Measurements from ENCODE around the gene TCEA2. TPM values are rescaled to one million over a fixed set of nuclear protein-coding genes. Genes with fewer than 3 reads are reported as not detected.
A peak's percentile ranks its signal among the peaks of the same experiment; 100 is the strongest.

The TCEA2 gene
- total and polyA plus RNA-seq, 2 of the 13 experiments (the other 11 are each of a cell fraction or from before 2014, with no cell fraction given): 28.1 to 33.7 TPM

- no peak for TF ChIP-seq RORA (CRISPR knock-in tag; IDR thresholded peaks at IDR 0.05)
- TF ChIP-seq CAMTA2 (CRISPR knock-in tag; IDR thresholded peaks at IDR 0.05; ENCODE audit: borderline replicate concordance): no peak
- no peak for TF ChIP-seq ZBTB20 (CRISPR knock-in tag; IDR thresholded peaks at IDR 0.05; ENCODE audit: borderline replicate concordance, low read depth)
- TF ChIP-seq RBAK (CRISPR knock-in tag; IDR thresholded peaks at IDR 0.05): 0 out of 2 replicates have a peak, but pooled peaks have one; percentile 33
- no peak for TF ChIP-seq ZNF468 (CRISPR knock-in tag; IDR thresholded peaks at IDR 0.05)
- TF ChIP-seq MAFF (IDR thresholded peaks at IDR 0.05; ENCODE audit: low read depth, low read length): no peak
- no peak; the same call in 1 of the 2 replicates for TF ChIP-seq ETS1 (CRISPR knock-in tag; IDR thresholded peaks at IDR 0.05)
- TF ChIP-seq HOXD1 (CRISPR knock-in tag; IDR thresholded peaks at IDR 0.05): no peak
- no peak for TF ChIP-seq FUBP1 (CRISPR knock-in tag; IDR thresholded peaks at IDR 0.05; ENCODE audit: borderline replicate concordance)
- TF ChIP-seq ZBTB39 (CRISPR knock-in tag; IDR thresholded peaks at IDR 0.05): no peak
- TF ChIP-seq ELF3 (CRISPR knock-in tag; IDR thresholded peaks at IDR 0.05): no peak
- no peak for TF ChIP-seq ZNF253 (CRISPR knock-in tag; IDR thresholded peaks at IDR 0.05; ENCODE audit: borderline replicate concordance)
- no peak for TF ChIP-seq ZFYVE20 (CRISPR knock-in tag; IDR thresholded peaks at IDR 0.05; ENCODE audit: borderline replicate concordance, low read depth)
- TF ChIP-seq SIN3B (IDR thresholded peaks at IDR 0.05; ENCODE audit: low read length): no peak
- no peak for TF ChIP-seq ZMYM2 (CRISPR knock-in tag; IDR thresholded peaks at IDR 0.05)
- TF ChIP-seq YY1 (IDR thresholded peaks at IDR 0.05; ENCODE audit: insufficient read depth, insufficient replicate concordance, low read depth, low read length): no peak
- peak; percentile 20; the same call in 1 of the 2 replicates for TF ChIP-seq KDM2A (CRISPR knock-in tag; IDR thresholded peaks at IDR 0.05; ENCODE audit: borderline replicate concordance, low read depth)
- peak; percentile 14 for TF ChIP-seq ZNF792 (CRISPR knock-in tag; IDR thresholded peaks at IDR 0.05)
- no peak for TF ChIP-seq NR2C2 (CRISPR knock-in tag; IDR thresholded peaks at IDR 0.05; ENCODE audit: borderline replicate concordance)
- no peak for TF ChIP-seq ZNF382 (CRISPR knock-in tag; IDR thresholded peaks at IDR 0.05; ENCODE audit: borderline replicate concordance)
- TF ChIP-seq PCBP2 (optimal IDR thresholded peaks at IDR 0.05; ENCODE audit: low read depth, low read length, poor library complexity, severe bottlenecking): no peak
- TF ChIP-seq ZNF639 (CRISPR knock-in tag; conservative IDR thresholded peaks at IDR 0.05): no peak
Measured at GRCh38 chr20:64056889-64057627, 5.9 kb upstream of the TCEA2 start (continued).
